HepG2 (cell line): ENCODE measurements around the gene ANKRD11. TPM values are rescaled to one million over a fixed set of nuclear protein-coding genes. Genes with fewer than 3 reads are reported as not detected.

ENCODE experiments used
- ATAC-seq: fragments of 200-7000 bp; cut with Tn5 transposase; 3 replicates; pipeline ENCODE4 v1.9.1; 2020; ENCODE audit warnings: mild to moderate bottlenecking, moderate library complexity
- BruUV-seq: library from RNA; stranded (reverse); fragments of 400-500 nt; replicated peaks from 2 replicates; lab custom pipeline; 2021; lab: Mats Ljungman, UMichigan
- CTCF ChIA-PET: fragments of 300-600 bp; formaldehyde crosslinking; extraction: SDS; loops from one replicate; lab custom pipeline; 2021; ENCODE audit warnings: low total read pairs, inconsistent platforms, low intra/inter-chr PET ratio; lab: Yijun Ruan, JAX
- POLR2A ChIA-PET: fragments of 350-600 bp; sonication (Branson Sonifier 250); formaldehyde crosslinking; loops from one replicate; lab custom pipeline; 2020; ENCODE audit warnings: antibody characterized with exemption, inconsistent platforms; lab: Yijun Ruan, JAX
- DNase-seq: peaks from one replicate; pipeline ENCODE4 v3.0.0-alpha.2; 2015; ENCODE audit warnings: low spot score
- FAIRE-seq: peaks from 3 replicates; lab custom pipeline; 2011; peaks lifted over from hg19 to GRCh38; lab: Jason Lieb, UNC
- H2AFZ ChIP-seq: one replicate; pipeline ENCODE4 v1.6.1; 2011; ENCODE audit warnings: low read length, inconsistent platforms
- H3K27ac ChIP-seq: fragments of 300-600 bp; 3 replicates; pipeline ENCODE4 v1.8.0; 2011; ENCODE audit warnings: mixed run types, mild to moderate bottlenecking, mixed read lengths, low read length, inconsistent platforms; ENCODE audit not compliant: insufficient read depth; ENCODE audit errors: extremely low read length
- H3K27me3 ChIP-seq, 2 experiments: fragments of 200-600 bp in 1 of 2; 2 replicates in 1 of 2; 3 replicates in 1 of 2; pipeline versions ENCODE4 v1.6.0 to v1.8.0; 2011; ENCODE audit warnings: low read length in 2 of 2, mild to moderate bottlenecking in 2 of 2, moderate library complexity in 2 of 2, inconsistent platforms in 1 of 2; ENCODE audit not compliant: insufficient read depth in 2 of 2, control insufficient read depth in 1 of 2
- H3K36me3 ChIP-seq, 2 experiments: fragments of 200-600 bp in 1 of 2; replicated peaks in 1 of 2; 2 replicates in 1 of 2; 3 replicates in 1 of 2; pipeline versions ENCODE4 v1.5.1 to v1.8.0; 2011; ENCODE audit warnings: low read length in 2 of 2, inconsistent platforms in 1 of 2; ENCODE audit not compliant: insufficient read depth in 2 of 2, control insufficient read depth in 1 of 2
- H3K4me1 ChIP-seq: 2 replicates; pipeline ENCODE4 v1.5.1; 2012; ENCODE audit warnings: low read length, inconsistent platforms; ENCODE audit not compliant: insufficient read depth
- H3K4me2 ChIP-seq: 2 replicates; pipeline ENCODE4 v1.6.0; 2011; ENCODE audit warnings: low read depth, low read length, inconsistent platforms
- H3K4me3 ChIP-seq, 3 experiments: fragments of 200-600 bp in 1 of 3; sonication (generic), shearing (Covaris generic) in 1 of 3; replicated peaks in 1 of 3; 2 replicates each; pipeline ENCODE4 v1.5.1; 2011 to 2016; ENCODE audit warnings: low read length in 3 of 3, inconsistent platforms in 2 of 3, low read depth in 2 of 3, mild to moderate bottlenecking in 2 of 3, control low read depth in 1 of 3, mixed read lengths in 1 of 3; ENCODE audit not compliant: insufficient read depth in 1 of 3
- H3K79me2 ChIP-seq: one replicate; pipeline ENCODE4 v1.6.1; 2011; ENCODE audit warnings: low read length, inconsistent platforms; ENCODE audit not compliant: insufficient read depth
- H3K9ac ChIP-seq: 2 replicates; pipeline ENCODE4 v1.6.0; 2011; ENCODE audit warnings: mild to moderate bottlenecking, low read depth, low read length, inconsistent platforms; ENCODE audit not compliant: insufficient read depth
- H3K9me3 ChIP-seq: 2 replicates; pipeline ENCODE4 v1.5.1; 2012; ENCODE audit warnings: mild to moderate bottlenecking, low read length
- H4K20me1 ChIP-seq: 2 replicates; pipeline ENCODE4 v1.6.0; 2011; ENCODE audit warnings: inconsistent platforms, mild to moderate bottlenecking, low read length, moderate library complexity; ENCODE audit not compliant: insufficient read depth
- AGO2 ChIP-seq: fragments of 200-400 bp; formaldehyde crosslinking; optimal IDR thresholded peaks from 2 replicates; pipeline ENCODE3; 2017; ENCODE audit warnings: mild to moderate bottlenecking, low read depth, low read length, moderate library complexity
- FOXK2 ChIP-seq: fragments of 450-650 bp; IDR thresholded peaks from 2 replicates; pipeline ENCODE4 v1.6.1; 2016
- HIVEP1 ChIP-seq: sonication (generic); formaldehyde crosslinking; IDR thresholded peaks from 2 replicates; pipeline ENCODE4 v1.4.0; 2020; ENCODE audit warnings: mild to moderate bottlenecking, missing genetic modification reagents
- HOXA9 ChIP-seq: sonication (generic); formaldehyde crosslinking; IDR thresholded peaks from 2 replicates; pipeline ENCODE4 v1.8.1; 2022; ENCODE audit warnings: missing genetic modification reagents, mild to moderate bottlenecking, moderate library complexity, borderline replicate concordance
- MXI1 ChIP-seq: IDR thresholded peaks from 3 replicates; pipeline ENCODE4 v1.6.1; 2012; ENCODE audit warnings: low read depth, low read length, inconsistent platforms, borderline replicate concordance
- RBM22 ChIP-seq: fragments of 200-400 bp; formaldehyde crosslinking; optimal IDR thresholded peaks from 2 replicates; pipeline ENCODE3; 2017; ENCODE audit warnings: mild to moderate bottlenecking, low read length, moderate library complexity
- SOX13 ChIP-seq, 3 experiments: fragments of 450-650 bp in 1 of 3; sonication (generic) in 1 of 3; formaldehyde crosslinking in 1 of 3; IDR thresholded peaks in 2 of 3; conservative IDR thresholded peaks in 1 of 3; 2 replicates each; pipeline versions ENCODE4 v1.5.0 to v1.6.1; 2016 to 2020; ENCODE audit warnings: antibody characterized with exemption in 1 of 3, mild to moderate bottlenecking in 1 of 3, missing compliant biosample characterization in 1 of 3, missing genetic modification reagents in 1 of 3, moderate library complexity in 1 of 3
- TERF1 ChIP-seq: sonication (generic); formaldehyde crosslinking; IDR thresholded peaks from 2 replicates; pipeline ENCODE4 v1.8.0; 2022; ENCODE audit warnings: mild to moderate bottlenecking, missing genetic modification reagents, moderate library complexity
- ZBTB33 ChIP-seq: sonication (generic); formaldehyde crosslinking; IDR thresholded peaks from 2 replicates; pipeline ENCODE4 v1.4.0; 2020; ENCODE audit warnings: missing genetic modification reagents
- ZBTB38 ChIP-seq: sonication (generic); formaldehyde crosslinking; IDR thresholded peaks from 2 replicates; pipeline ENCODE4 v1.5.1; 2020; ENCODE audit warnings: mild to moderate bottlenecking, missing genetic modification reagents
- ZFP36 ChIP-seq: fragments of 150-350 bp; IDR thresholded peaks from 2 replicates; pipeline ENCODE4 v1.6.1; 2018; ENCODE audit warnings: borderline replicate concordance, low read length, low read depth; ENCODE audit not compliant: partially characterized antibody
- ZNF101 ChIP-seq: sonication (generic); formaldehyde crosslinking; IDR thresholded peaks from 2 replicates; pipeline ENCODE4 v1.4.0; 2020; ENCODE audit warnings: mild to moderate bottlenecking, low read depth, missing genetic modification reagents, borderline replicate concordance
- ZNF326 ChIP-seq: sonication (generic); formaldehyde crosslinking; IDR thresholded peaks from 2 replicates; pipeline ENCODE4 v1.4.0; 2020; ENCODE audit warnings: missing genetic modification reagents, borderline replicate concordance
- ZNF768 ChIP-seq: sonication (generic); formaldehyde crosslinking; IDR thresholded peaks from 2 replicates; pipeline ENCODE4 v1.4.0; 2020; ENCODE audit warnings: missing genetic modification reagents
- WGBS: methylation state at CpG from one replicate; pipeline ENCODE4 v1.1.6; 2017; ENCODE audit warnings: low lambda C conversion rate; 5-methylcytosine and 5-hydroxymethylcytosine counted together
- in situ Hi-C: cut with HindIII; loops from 2 replicates; pipeline ENCODE4 v1.10.0; 2017; ENCODE audit warnings: low pct_unique_long_range_greater_than_20kb; ENCODE audit not compliant: extremely low pct_ligation_motif_present
- intact Hi-C: fragments of 100-400 bp; cut with micrococcal nuclease; formaldehyde crosslinking; loops from one replicate; pipeline ENCODE4 v1.10.0; 2022; ENCODE audit not compliant: unreplicated experiment
- polyA plus RNA-seq, 8 experiments: library from polyadenylated mRNA; depleted of rRNA in 3 of 8; stranded (reverse) in 7 of 8; unstranded in 1 of 8; fragments of >200 nt; fragmentation: Illumina TruSeq in 4 of 8; extraction: Trizol in 4 of 8; gene quantifications; 2 replicates each; pipeline versions ENCODE4 v1.2.1 to v1.2.3, GENCODE V29; 2011 to 2016; ENCODE audit warnings: low read depth in 4 of 8, missing spikeins in 1 of 8, mixed read lengths in 1 of 8; ENCODE audit not compliant: insufficient read depth in 1 of 8
- total RNA-seq, 5 experiments: library from RNA; depleted of rRNA; stranded (reverse); fragments of >200 nt; fragmentation: Illumina TruSeq; extraction: Trizol; gene quantifications; 2 replicates each; pipeline ENCODE4 v1.2.3, GENCODE V29; 2016; ENCODE audit warnings: low read depth in 1 of 5
- TF ChIP-seq, protein P1 (sequence below): sonication (generic); formaldehyde crosslinking; IDR thresholded peaks from 2 replicates; pipeline ENCODE4 v1.4.0; 2020; ENCODE audit warnings: missing genetic modification reagents; ENCODE audit errors: not compliant biosample characterization

Gene ANKRD11
- total and polyA plus RNA-seq, 2 of the 13 experiments (the other 11 are each of a cell fraction or from before 2014, with no cell fraction given), result 21.4 to 38.4 TPM

GRCh38 chr16:89381788-89382187, 108.6 kb downstream of the ANKRD11 start:
- Histone ChIP-seq H4K20me1 (peaks cover 98% of the 10 kb centered on the region), H2AFZ (no peak overlapping the region), H3K27me3 (no peaks in the 10 kb centered on the region), H3K79me2 (peaks cover 98% of the 10 kb centered on the region), H3K4me2 (no peak overlapping the region), H3K36me3 (peaks cover 0 to 5% of the 10 kb centered on the region in 2 experiments; a peak in 3 of 5 replicates), H3K4me1 (peaks cover 66% of the 10 kb centered on the region), H3K9ac (no peak overlapping the region), H3K4me3 (no peak overlapping the region), H3K27ac (no peak overlapping the region), H3K9me3 (no peaks in the 10 kb centered on the region)
- in situ Hi-C loops, result no loop called here
- DNase-seq, result no peak
- 86% methylated on average over 14 of the region's 14 CpGs for WGBS
- ChIA-PET CTCF (no interaction called here), POLR2A (no interaction called here)
- TF ChIP-seq ZNF768 (CRISPR knock-in tag), result 0 out of 2 replicates have a peak, but pooled peaks have one; percentile 34
- TF ChIP-seq AGO2, result peak; percentile 48
- peak; percentile 88 for TF ChIP-seq RBM22
- no peak for TF ChIP-seq ZFP36
- TF ChIP-seq ZBTB33, result peak; percentile 67; the same call in 1 of the 2 replicates
- BruUV-seq, result no TSS peak
- FAIRE-seq, result no peak
- intact Hi-C loops, result no loop called here
- no peak for ATAC-seq

DNA sequence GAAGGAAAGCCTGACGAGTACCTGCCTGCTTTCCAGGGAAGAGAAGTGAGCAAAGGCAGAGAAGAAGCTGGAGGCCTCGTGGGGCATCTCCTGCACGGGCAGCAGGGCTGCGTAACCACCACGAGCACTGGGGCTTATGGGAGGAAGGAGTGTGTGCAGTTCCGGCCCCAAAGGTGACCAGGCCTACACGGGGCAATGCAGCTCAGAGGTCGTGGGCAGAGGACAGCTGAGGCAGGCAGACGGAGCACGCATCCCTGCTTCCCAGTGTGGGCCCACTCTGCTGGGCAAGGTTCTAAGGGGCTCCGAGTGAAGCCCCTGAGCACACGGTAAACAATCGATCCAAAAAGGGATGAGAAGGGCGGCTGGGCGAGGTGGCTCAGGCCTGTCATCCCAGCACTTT, 109.7 kb downstream of the ANKRD11 start:
- no peak overlapping the region for H3K4me3 ChIP-seq
- peaks cover 98% of the 10 kb centered on the region for H3K79me2 ChIP-seq
- H3K4me2 ChIP-seq, result no peak overlapping the region
- no peaks in the 10 kb centered on the region for H3K9me3 ChIP-seq
- FAIRE-seq, result no peak
- H4K20me1 ChIP-seq, result peaks cover 98% of the 10 kb centered on the region
- BruUV-seq, result no TSS peak
- 90% methylated on average over 15 of the region's 15 CpGs for WGBS
- no peak for DNase-seq
- in situ Hi-C loops, result no loop called here
- H3K36me3 ChIP-seq, result peaks cover 0 to 2% of the 10 kb centered on the region in 2 experiments; a peak in 3 of 5 replicates
- H2AFZ ChIP-seq, result no peak overlapping the region
- CTCF ChIA-PET, result no interaction called here
- H3K4me1 ChIP-seq, result peaks cover 75% of the 10 kb centered on the region
- no peak overlapping the region for H3K27ac ChIP-seq
- no peak overlapping the region for H3K9ac ChIP-seq
- H3K27me3 ChIP-seq, result no peaks in the 10 kb centered on the region
- intact Hi-C loops, result no loop called here
- POLR2A ChIA-PET, result no interaction called here
- ATAC-seq, result no peak
- TF ChIP-seq ZNF101 (CRISPR knock-in tag) (no peak), TERF1 (no peak), ZNF326 (CRISPR knock-in tag) (no peak), SOX13 (IDR thresholded peaks at IDR 0.05) (no peak), SOX13 (CRISPR knock-in tag; conservative IDR thresholded peaks at IDR 0.05 in 1 of 2, IDR thresholded peaks at IDR 0.05 in 1 of 2) (no peak), FOXK2 (no peak), ZBTB38 (CRISPR knock-in tag) (no peak), MXI1 (no peak), HIVEP1 (CRISPR knock-in tag) (no peak), HOXA9 (CRISPR knock-in tag) (no peak)
- TF ChIP-seq, protein P1, sequence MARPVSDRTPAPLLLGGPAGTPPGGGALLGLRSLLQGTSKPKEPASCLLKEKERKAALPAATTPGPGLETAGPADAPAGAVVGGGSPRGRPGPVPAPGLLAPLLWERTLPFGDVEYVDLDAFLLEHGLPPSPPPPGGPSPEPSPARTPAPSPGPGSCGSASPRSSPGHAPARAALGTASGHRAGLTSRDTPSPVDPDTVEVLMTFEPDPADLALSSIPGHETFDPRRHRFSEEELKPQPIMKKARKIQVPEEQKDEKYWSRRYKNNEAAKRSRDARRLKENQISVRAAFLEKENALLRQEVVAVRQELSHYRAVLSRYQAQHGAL (CRISPR knock-in tag), result no peak
